GM21447 (cell line): ENCODE data around the gene SGCD.

Source experiments
- ATAC-seq: cut with Tn5 transposase; IDR thresholded peaks from one replicate; pipeline ENCODE4 v1.9.1; 2021; ENCODE audit not compliant: unreplicated experiment

SGCD gene

DNA sequence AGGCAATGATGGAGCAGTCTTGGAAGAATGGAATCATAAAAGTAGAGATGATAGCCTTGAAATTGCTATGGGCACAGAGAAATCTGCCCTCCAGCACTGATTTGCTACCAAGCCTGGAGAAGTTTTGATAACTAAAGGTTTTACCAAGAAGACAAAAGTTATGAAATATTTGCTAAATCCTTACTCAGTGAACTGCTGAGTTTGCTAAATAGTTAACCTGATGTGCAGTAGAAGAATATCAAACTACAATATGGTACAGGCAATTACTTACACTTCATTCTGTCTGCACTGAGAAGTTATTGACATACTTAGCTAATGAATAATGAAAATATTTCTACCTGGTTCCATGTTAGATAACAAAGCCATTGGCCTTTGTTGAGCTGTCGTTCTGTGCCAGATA, 124.5 kb downstream of the SGCD start:
- ATAC-seq = no peak

GRCh38 chr5:156456857-156457256, 129.9 kb downstream of the SGCD start:
- ATAC-seq = peak; percentile 72

DNA sequence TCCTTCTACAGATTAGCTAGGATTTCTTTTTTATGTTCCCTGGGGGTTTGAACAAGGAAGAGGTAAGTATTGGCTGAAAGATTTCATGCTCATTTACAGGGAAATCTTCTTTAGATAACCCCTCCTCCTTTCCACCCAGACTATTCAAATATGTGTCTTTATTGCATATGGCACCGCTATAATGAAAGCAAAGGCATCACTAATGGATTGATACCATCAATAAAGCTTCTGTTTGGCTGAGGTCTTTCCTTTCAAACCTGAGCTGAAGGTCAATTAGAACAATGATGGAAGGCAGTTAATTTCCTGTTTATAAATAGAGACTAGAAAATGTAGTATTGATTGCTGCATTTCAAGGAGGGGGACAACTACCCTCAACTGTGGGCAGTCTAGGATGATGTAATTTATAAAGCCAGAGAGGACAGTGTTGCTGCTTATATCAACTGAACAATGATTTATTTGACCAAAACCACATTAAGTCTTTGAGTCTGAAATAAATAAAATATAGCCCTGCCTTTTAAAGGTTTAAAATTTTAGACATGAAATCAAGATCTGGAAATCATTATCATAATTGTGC, 132.9 kb downstream of the SGCD start:
- no peak for ATAC-seq

DNA sequence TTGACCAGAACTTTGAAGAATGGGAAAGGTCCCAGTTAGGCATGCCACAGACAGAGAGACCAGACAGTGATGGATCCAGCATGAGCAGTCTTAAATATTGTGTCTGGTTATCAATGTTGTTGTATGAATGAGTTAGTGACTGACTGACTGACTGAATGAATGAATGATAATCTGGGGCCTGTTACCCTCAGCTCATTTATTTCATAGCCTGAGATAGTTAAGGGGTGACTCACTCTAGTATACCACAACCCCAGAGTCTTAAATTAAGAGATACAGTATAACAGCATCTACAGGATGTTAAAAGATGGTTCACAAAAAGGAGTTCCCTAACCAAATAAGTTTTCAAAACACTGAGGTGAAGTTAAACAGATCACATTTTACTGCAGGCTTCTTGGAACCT, 133.5 kb downstream of the SGCD start:
- no peak for ATAC-seq

GRCh38 chr5:156466871-156467270, 139.9 kb downstream of the SGCD start:
- no peak for ATAC-seq

GRCh38 chr5:156469636-156470035, 142.7 kb downstream of the SGCD start:
- no peak for ATAC-seq

GRCh38 chr5:156471893-156472292, 144.9 kb downstream of the SGCD start:
- no peak for ATAC-seq

- no peak for ATAC-seq
Measured at GRCh38 chr5:156473269-156473908, 146.4 kb downstream of the SGCD start.

GRCh38 chr5:156474251-156474650, 147.3 kb downstream of the SGCD start:
- no peak for ATAC-seq

- ATAC-seq = no peak
Measured at GRCh38 chr5:156475182-156476157, 148.5 kb downstream of the SGCD start.

DNA sequence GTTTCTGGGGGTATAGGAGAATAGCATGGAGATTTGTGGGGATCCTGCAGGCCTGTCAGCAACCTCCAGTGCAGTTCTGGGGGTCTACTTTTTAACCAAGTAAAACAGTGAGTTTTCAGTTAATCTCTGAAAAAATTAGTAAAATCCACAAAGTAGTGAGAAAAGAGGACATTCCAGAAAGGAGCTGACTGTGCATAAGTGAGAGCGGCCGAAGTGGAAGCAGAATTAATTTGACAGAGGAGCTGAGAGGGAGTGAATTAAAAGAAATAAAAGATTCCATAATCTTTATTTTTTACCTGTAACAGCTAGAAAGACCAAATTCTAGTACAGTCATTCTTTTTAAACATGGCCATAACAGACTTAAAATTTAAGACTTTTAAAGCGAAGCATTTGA, 149.2 kb downstream of the SGCD start:
- no peak for ATAC-seq

DNA sequence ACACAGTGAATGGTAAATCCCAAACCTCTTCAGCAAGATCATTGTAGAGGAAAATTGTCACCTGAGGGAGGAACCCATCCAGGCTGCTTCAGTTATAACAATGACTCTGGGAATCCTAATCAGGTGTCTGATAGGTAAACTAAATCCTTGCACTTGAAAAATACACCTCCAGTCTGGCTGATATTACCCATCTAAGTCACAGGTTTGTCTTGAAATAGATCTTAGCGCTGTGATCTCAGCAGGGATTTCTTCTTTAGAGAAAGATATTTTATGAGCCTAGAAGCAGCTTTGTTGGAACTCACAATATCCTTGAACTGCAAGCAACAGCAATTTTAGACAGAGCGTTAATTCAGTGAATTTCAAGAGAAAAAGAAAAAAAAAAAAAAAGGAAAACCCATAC, 149.7 kb downstream of the SGCD start:
- no peak for ATAC-seq

- ATAC-seq = no peak
Measured at GRCh38 chr5:156477196-156477595, 150.2 kb downstream of the SGCD start.

GRCh38 chr5:156479849-156480248, 152.9 kb downstream of the SGCD start:
- no peak for ATAC-seq

GRCh38 chr5:156481741-156482140, 154.8 kb downstream of the SGCD start:
- no peak for ATAC-seq

DNA sequence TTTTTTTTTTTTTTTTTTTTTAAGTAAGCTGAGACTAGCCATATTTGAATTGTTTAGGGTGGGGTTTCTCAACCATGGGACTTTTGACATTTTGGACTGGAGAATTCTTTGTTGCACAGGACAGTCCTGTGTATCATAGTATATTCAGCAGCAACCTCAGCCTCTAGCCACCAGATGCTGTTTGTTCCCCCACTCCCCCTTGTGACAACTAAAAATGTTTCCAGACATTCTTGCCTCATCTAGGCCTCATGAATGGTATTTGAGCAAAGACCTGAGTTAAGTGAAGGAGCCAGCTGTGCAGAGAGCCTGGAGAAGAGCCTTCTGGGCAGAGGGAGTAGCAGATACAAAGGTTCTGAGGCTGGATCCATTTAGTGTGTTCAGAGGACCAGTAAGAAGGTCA, 155.9 kb downstream of the SGCD start:
- ATAC-seq = no peak

- no peak for ATAC-seq
Measured at GRCh38 chr5:156486394-156487238, 159.7 kb downstream of the SGCD start.

GRCh38 chr5:156491766-156492165, 164.8 kb downstream of the SGCD start:
- no peak for ATAC-seq

- no peak for ATAC-seq
Measured at GRCh38 chr5:156496291-156496690, 169.3 kb downstream of the SGCD start.

DNA sequence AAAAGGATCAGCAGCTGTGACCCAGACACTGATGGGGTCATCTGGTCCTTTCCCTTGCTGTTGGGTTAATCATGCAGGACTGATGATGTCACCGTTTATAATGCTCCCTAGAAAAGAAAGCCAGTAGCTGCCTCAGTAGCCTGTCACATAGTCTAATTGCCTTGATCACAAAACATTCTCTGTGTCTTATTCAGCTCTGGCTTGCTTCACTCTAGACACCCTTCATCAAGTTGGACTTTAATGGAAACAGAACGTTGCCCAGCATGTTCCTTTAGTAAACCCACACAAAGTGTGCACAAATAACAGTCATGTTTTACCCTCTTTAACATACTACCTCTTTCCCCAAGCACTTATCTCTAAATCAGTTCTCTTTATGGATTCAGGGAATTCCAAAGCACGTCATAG, 170.8 kb downstream of the SGCD start:
- ATAC-seq = no peak
